MV-4-11 (cell line): ENCODE data around the gene SOWAHB.

Experiments
- DNase-seq: peaks from one replicate; lab custom pipeline; 2025; lab: John Stamatoyannopoulos, UW

Gene SOWAHB

GRCh38 chr4:76897536-76898384 is at the start of gene SOWAHB:
Gene SOWAHB (minus strand): TSS chr4:76898144. CDS start chr4:76897849, 295 bp downstream.
- no peak for DNase-seq

GRCh38 chr4:76947369-76947768 is 49.4 kb upstream of the SOWAHB start:
- DNase-seq, result no peak

- DNase-seq, result no peak
Observed at GRCh38 chr4:76943790-76944189, 45.8 kb upstream of the SOWAHB start.

- DNase-seq, result no peak
Observed at GRCh38 chr4:76943129-76943620, 45.2 kb upstream of the SOWAHB start.

- DNase-seq, result no peak
Observed at GRCh38 chr4:76939184-76939583, 41.2 kb upstream of the SOWAHB start.

- no peak for DNase-seq
Observed at GRCh38 chr4:76931576-76932276, 33.8 kb upstream of the SOWAHB start.

- DNase-seq, result no peak
Observed at GRCh38 chr4:76931087-76931486, 33.1 kb upstream of the SOWAHB start.

- no peak for DNase-seq
Observed at GRCh38 chr4:76930685-76931084, 32.7 kb upstream of the SOWAHB start.

- no peak for DNase-seq
Observed at GRCh38 chr4:76926841-76927240, 28.9 kb upstream of the SOWAHB start.

GRCh38 chr4:76923619-76924357 is 25.8 kb upstream of the SOWAHB start:
- DNase-seq, result no peak

GRCh38 chr4:76920715-76921114 is 22.8 kb upstream of the SOWAHB start:
- DNase-seq, result no peak

- no peak for DNase-seq
Observed at GRCh38 chr4:76909711-76910110, 11.8 kb upstream of the SOWAHB start.

- no peak for DNase-seq
Observed at GRCh38 chr4:76905521-76905920, 7.6 kb upstream of the SOWAHB start.

GRCh38 chr4:76904646-76905190 is 6.8 kb upstream of the SOWAHB start:
- no peak for DNase-seq

- no peak for DNase-seq
Observed at GRCh38 chr4:76902233-76902890, 4.4 kb upstream of the SOWAHB start.

- DNase-seq, result no peak
Observed at GRCh38 chr4:76898949-76899645, 1.2 kb upstream of the SOWAHB start.

- no peak for DNase-seq
Observed at GRCh38 chr4:76898385-76898692, 395 bp upstream of the SOWAHB start.

- no peak for DNase-seq
Observed at GRCh38 chr4:76896614-76897535, 1.1 kb downstream of the SOWAHB start.

- no peak for DNase-seq
Observed at GRCh38 chr4:76896048-76896447, 1.9 kb downstream of the SOWAHB start.

- no peak for DNase-seq
Observed at GRCh38 chr4:76895619-76896018, 2.3 kb downstream of the SOWAHB start.
